ENCODE measurements around the gene LCNL1.
A peak's percentile ranks its signal among the peaks of the same experiment; 100 is the strongest.

LCNL1 gene

GRCh38 chr9:136947028-136947891, 35.5 kb upstream of the LCNL1 start:
- Histone ChIP-seq H3K4me3 (IDR thresholded peaks at IDR 0.05; ENCODE audit: insufficient read depth, low read depth, low read length) (no peak overlapping the region), H3K27ac (no peak overlapping the region), H3K4me2 (no peak overlapping the region), H4K20me1 (ENCODE audit: insufficient read depth) (no peaks in the 10 kb centered on the region), H3K79me2 (ENCODE audit: insufficient read depth, low read depth) (peaks cover 17% of the 10 kb centered on the region; the same call in 1 of the 2 replicates), H3K4me1 (ENCODE audit: low read depth, poor library complexity, severe bottlenecking) (peaks cover 21% of the 10 kb centered on the region), H2AFZ (ENCODE audit: low read depth) (no peak overlapping the region), H3K27me3 (ENCODE audit: insufficient read depth, low read depth) (no peaks in the 10 kb centered on the region), H3K36me3 (ENCODE audit: insufficient read depth) (no peaks in the 10 kb centered on the region), H3K9ac (no peak overlapping the region)
- TF ChIP-seq CTCF (conservative IDR thresholded peaks at IDR 0.05; ENCODE audit: low read depth, low read length) = no peak

GRCh38 chr9:136947955-136948510, 34.8 kb upstream of the LCNL1 start:
- TF ChIP-seq CTCF (conservative IDR thresholded peaks at IDR 0.05; ENCODE audit: low read depth, low read length) = no peak; the same call in 1 of the 2 replicates
- Histone ChIP-seq H2AFZ (ENCODE audit: low read depth) (no peak overlapping the region), H3K4me1 (ENCODE audit: low read depth, poor library complexity, severe bottlenecking) (peaks cover 21% of the 10 kb centered on the region)

GRCh38 chr9:136949239-136949816, 33.5 kb upstream of the LCNL1 start:
- H3K27ac ChIP-seq = peak overlapping the region; percentile 63
- H3K36me3 ChIP-seq (ENCODE audit: insufficient read depth) = no peaks in the 10 kb centered on the region
- no peak overlapping the region for H3K4me3 ChIP-seq (IDR thresholded peaks at IDR 0.05; ENCODE audit: insufficient read depth, low read depth, low read length)
- H3K79me2 ChIP-seq (ENCODE audit: insufficient read depth, low read depth) = no peaks in the 10 kb centered on the region
- H3K27me3 ChIP-seq (ENCODE audit: insufficient read depth, low read depth) = no peaks in the 10 kb centered on the region
- H3K9ac ChIP-seq = peak overlapping the region; percentile 70
- peak overlapping the region; percentile 67; the same call in 1 of the 2 replicates for H2AFZ ChIP-seq (ENCODE audit: low read depth)
- H3K4me2 ChIP-seq = peak overlapping the region; percentile 78
- no peaks in the 10 kb centered on the region for H4K20me1 ChIP-seq (ENCODE audit: insufficient read depth)
- H3K4me1 ChIP-seq (ENCODE audit: low read depth, poor library complexity, severe bottlenecking) = peaks cover 21% of the 10 kb centered on the region
- TF ChIP-seq CTCF (conservative IDR thresholded peaks at IDR 0.05; ENCODE audit: low read depth, low read length) = no peak

More at GRCh38 chr9:136947955-136948510, 34.8 kb upstream of the LCNL1 start:
- Histone ChIP-seq H4K20me1 (ENCODE audit: insufficient read depth) (no peaks in the 10 kb centered on the region), H3K27ac (no peak overlapping the region), H3K4me3 (IDR thresholded peaks at IDR 0.05; ENCODE audit: insufficient read depth, low read depth, low read length) (no peak overlapping the region), H3K79me2 (ENCODE audit: insufficient read depth, low read depth) (peaks cover 10% of the 10 kb centered on the region; the same call in 1 of the 2 replicates), H3K36me3 (ENCODE audit: insufficient read depth) (no peaks in the 10 kb centered on the region), H3K9ac (no peak overlapping the region), H3K27me3 (ENCODE audit: insufficient read depth, low read depth) (no peaks in the 10 kb centered on the region), H3K4me2 (no peak overlapping the region)

GRCh38 chr9:136949817-136950655, 32.8 kb upstream of the LCNL1 start:
- H3K4me1 ChIP-seq (ENCODE audit: low read depth, poor library complexity, severe bottlenecking) = peaks cover 18% of the 10 kb centered on the region
- H3K9ac ChIP-seq = peak overlapping the region; percentile 70
- peak overlapping the region; percentile 93 for H3K4me2 ChIP-seq
- no peaks in the 10 kb centered on the region for H3K79me2 ChIP-seq (ENCODE audit: insufficient read depth, low read depth)
- no peaks in the 10 kb centered on the region for H3K36me3 ChIP-seq (ENCODE audit: insufficient read depth)
- H3K4me3 ChIP-seq (IDR thresholded peaks at IDR 0.05; ENCODE audit: insufficient read depth, low read depth, low read length) = no peak overlapping the region
- H3K27me3 ChIP-seq (ENCODE audit: insufficient read depth, low read depth) = peaks cover 5% of the 10 kb centered on the region; the same call in 1 of the 2 replicates
- H3K27ac ChIP-seq = peak overlapping the region; percentile 63
- TF ChIP-seq CTCF (conservative IDR thresholded peaks at IDR 0.05; ENCODE audit: low read depth, low read length) = peak; percentile 28; the same call in 1 of the 2 replicates
- H4K20me1 ChIP-seq (ENCODE audit: insufficient read depth) = no peaks in the 10 kb centered on the region
- peak overlapping the region; percentile 67 for H2AFZ ChIP-seq (ENCODE audit: low read depth)
